ENCODE data around the gene AHNAK. TPM values are rescaled to one million over a fixed set of nuclear protein-coding genes. Genes with fewer than 3 reads are reported as not detected.

Gene AHNAK
- total and polyA plus RNA-seq, 4 donors, result 22.6 to 110 (median 38.1) TPM

DNA sequence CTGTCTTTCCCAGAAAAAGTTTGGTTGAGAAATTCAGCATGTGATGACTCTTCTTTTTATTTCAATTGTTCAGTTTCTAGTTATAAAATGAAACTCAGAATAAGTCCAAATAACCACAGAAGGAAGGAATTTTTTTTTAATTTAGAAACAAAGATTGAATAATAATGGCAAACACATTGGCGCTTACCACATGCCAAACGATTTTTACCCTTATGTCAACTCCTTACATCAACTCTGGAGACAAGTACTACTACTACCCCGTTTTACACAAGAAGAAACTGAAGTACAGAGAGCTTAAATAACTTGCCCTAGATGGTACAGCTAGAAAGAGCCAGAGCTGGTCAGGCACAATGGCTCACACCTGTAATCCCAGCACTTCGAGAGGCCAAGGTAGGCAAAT, 52.4 kb downstream of the AHNAK start:
- TF ChIP-seq JUND (IDR thresholded peaks at IDR 0.05), result no peak
- TF ChIP-seq, protein P1, sequence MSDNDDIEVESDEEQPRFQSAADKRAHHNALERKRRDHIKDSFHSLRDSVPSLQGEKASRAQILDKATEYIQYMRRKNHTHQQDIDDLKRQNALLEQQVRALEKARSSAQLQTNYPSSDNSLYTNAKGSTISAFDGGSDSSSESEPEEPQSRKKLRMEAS (IDR thresholded peaks at IDR 0.05), result no peak
- TF ChIP-seq GABPA (IDR thresholded peaks at IDR 0.05 in 1 of 2, conservative IDR thresholded peaks at IDR 0.05 in 1 of 2), result no peak
- no peak for TF ChIP-seq FOXA2 (IDR thresholded peaks at IDR 0.05)
- no peak for TF ChIP-seq RAD21 (IDR thresholded peaks at IDR 0.05)
- TF ChIP-seq FOXA1 (IDR thresholded peaks at IDR 0.05), result no peak
- TF ChIP-seq RXRA (IDR thresholded peaks at IDR 0.05), result no peak
- TF ChIP-seq SP1 (IDR thresholded peaks at IDR 0.05), result no peak
- TF ChIP-seq TAF1 (conservative IDR thresholded peaks at IDR 0.05), result no peak
- TF ChIP-seq, protein P2, sequence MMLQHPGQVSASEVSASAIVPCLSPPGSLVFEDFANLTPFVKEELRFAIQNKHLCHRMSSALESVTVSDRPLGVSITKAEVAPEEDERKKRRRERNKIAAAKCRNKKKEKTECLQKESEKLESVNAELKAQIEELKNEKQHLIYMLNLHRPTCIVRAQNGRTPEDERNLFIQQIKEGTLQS (IDR thresholded peaks at IDR 0.05), result no peak
- TF ChIP-seq YY1 (IDR thresholded peaks at IDR 0.05), result no peak
- TF ChIP-seq, protein P3, sequence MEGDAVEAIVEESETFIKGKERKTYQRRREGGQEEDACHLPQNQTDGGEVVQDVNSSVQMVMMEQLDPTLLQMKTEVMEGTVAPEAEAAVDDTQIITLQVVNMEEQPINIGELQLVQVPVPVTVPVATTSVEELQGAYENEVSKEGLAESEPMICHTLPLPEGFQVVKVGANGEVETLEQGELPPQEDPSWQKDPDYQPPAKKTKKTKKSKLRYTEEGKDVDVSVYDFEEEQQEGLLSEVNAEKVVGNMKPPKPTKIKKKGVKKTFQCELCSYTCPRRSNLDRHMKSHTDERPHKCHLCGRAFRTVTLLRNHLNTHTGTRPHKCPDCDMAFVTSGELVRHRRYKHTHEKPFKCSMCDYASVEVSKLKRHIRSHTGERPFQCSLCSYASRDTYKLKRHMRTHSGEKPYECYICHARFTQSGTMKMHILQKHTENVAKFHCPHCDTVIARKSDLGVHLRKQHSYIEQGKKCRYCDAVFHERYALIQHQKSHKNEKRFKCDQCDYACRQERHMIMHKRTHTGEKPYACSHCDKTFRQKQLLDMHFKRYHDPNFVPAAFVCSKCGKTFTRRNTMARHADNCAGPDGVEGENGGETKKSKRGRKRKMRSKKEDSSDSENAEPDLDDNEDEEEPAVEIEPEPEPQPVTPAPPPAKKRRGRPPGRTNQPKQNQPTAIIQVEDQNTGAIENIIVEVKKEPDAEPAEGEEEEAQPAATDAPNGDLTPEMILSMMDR (IDR thresholded peaks at IDR 0.05; ENCODE audit: low read depth, low read length, missing input control), result no peak
- no peaks in the 10 kb centered on the region for H3K4me1 ChIP-seq (ENCODE audit: control insufficient read depth in 4 of 4, insufficient read depth in 4 of 4, low read length in 3 of 4)
- no peak overlapping the region for H3K9ac ChIP-seq (ENCODE audit: low read depth in 1 of 2, low read length in 2 of 2)
- H3K4me3 ChIP-seq (ENCODE audit: low read depth in 1 of 3, low read length in 3 of 3), result no peak overlapping the region
- no peaks in the 10 kb centered on the region for H3K27me3 ChIP-seq (ENCODE audit: control insufficient read depth in 4 of 4, insufficient read depth in 4 of 4, low read length in 3 of 4)
- WGBS, result 86% methylated on average over 4 of the region's 4 CpGs
- no peak overlapping the region for H3K27ac ChIP-seq (ENCODE audit: low read depth in 1 of 2, low read length in 2 of 2)
- no peaks in the 10 kb centered on the region for H3K36me3 ChIP-seq (ENCODE audit: control insufficient read depth in 4 of 4, insufficient read depth in 3 of 4, low read depth in 1 of 4, low read length in 3 of 4)
- DNase-seq (ENCODE audit: low spot score), result no peak
- H3K9me3 ChIP-seq (ENCODE audit: control insufficient read depth in 4 of 4, low read length in 3 of 4), result no peaks in the 10 kb centered on the region

GRCh38 chr11:62493801-62494200, 52.8 kb downstream of the AHNAK start:
- H3K9me3 ChIP-seq (ENCODE audit: control insufficient read depth in 4 of 4, low read length in 3 of 4), result no peaks in the 10 kb centered on the region
- H3K4me1 ChIP-seq (ENCODE audit: control insufficient read depth in 4 of 4, insufficient read depth in 4 of 4, low read length in 3 of 4), result no peaks in the 10 kb centered on the region
- no peaks in the 10 kb centered on the region for H3K36me3 ChIP-seq (ENCODE audit: control insufficient read depth in 4 of 4, insufficient read depth in 3 of 4, low read depth in 1 of 4, low read length in 3 of 4)
- no peak overlapping the region for H3K27ac ChIP-seq (ENCODE audit: low read depth in 1 of 2, low read length in 2 of 2)
- no peak for DNase-seq (ENCODE audit: low spot score)
- H3K4me3 ChIP-seq (ENCODE audit: low read depth in 1 of 3, low read length in 3 of 3), result no peak overlapping the region
- 96% methylated on average over 3 of the region's 3 CpGs for WGBS
- TF ChIP-seq, protein P1 (IDR thresholded peaks at IDR 0.05), result no peak
- H3K9ac ChIP-seq (ENCODE audit: low read depth in 1 of 2, low read length in 2 of 2), result no peak overlapping the region
- H3K27me3 ChIP-seq (ENCODE audit: control insufficient read depth in 4 of 4, insufficient read depth in 4 of 4, low read length in 3 of 4), result no peaks in the 10 kb centered on the region

- Histone ChIP-seq H3K4me3 (ENCODE audit: low read depth in 1 of 3, low read length in 3 of 3) (no peak overlapping the region), H3K9ac (ENCODE audit: low read depth in 1 of 2, low read length in 2 of 2) (no peak overlapping the region), H3K27ac (ENCODE audit: low read depth in 1 of 2, low read length in 2 of 2) (no peak overlapping the region), H3K9me3 (ENCODE audit: control insufficient read depth in 4 of 4, low read length in 3 of 4) (no peaks in the 10 kb centered on the region), H3K36me3 (ENCODE audit: control insufficient read depth in 4 of 4, insufficient read depth in 3 of 4, low read depth in 1 of 4, low read length in 3 of 4) (no peaks in the 10 kb centered on the region), H3K4me1 (ENCODE audit: control insufficient read depth in 4 of 4, insufficient read depth in 4 of 4, low read length in 3 of 4) (no peaks in the 10 kb centered on the region), H3K27me3 (ENCODE audit: control insufficient read depth in 4 of 4, insufficient read depth in 4 of 4, low read length in 3 of 4) (no peaks in the 10 kb centered on the region)
- TF ChIP-seq, protein P2 (IDR thresholded peaks at IDR 0.05), result no peak
- no peak for DNase-seq (ENCODE audit: low spot score)
- WGBS, result 96% methylated on average over 4 of the region's 4 CpGs
Observed at GRCh38 chr11:62492586-62492985, 54.0 kb downstream of the AHNAK start.
